HG02763 (cell line): ENCODE results near the gene AHCYL2.
"Not testable (repeated sequence)": the region's sequence is repeated elsewhere in the genome, so short reads cannot be mapped to it uniquely, and the experiment has no call there.

ENCODE experiments used
- ATAC-seq: cut with Tn5 transposase; IDR thresholded peaks from one replicate; pipeline ENCODE4 v1.9.1; 2021; ENCODE audit warnings: mild to moderate bottlenecking, moderate library complexity; ENCODE audit not compliant: unreplicated experiment

The AHCYL2 gene

GRCh38 chr7:129208667-129209066 is 16.2 kb upstream of the AHCYL2 start:
- ATAC-seq = no peak

GRCh38 chr7:129209067-129209926 is 15.5 kb upstream of the AHCYL2 start:
- ATAC-seq = no peak

GRCh38 chr7:129210256-129210988 is 14.4 kb upstream of the AHCYL2 start:
- no peak for ATAC-seq

- no peak for ATAC-seq
Measured at GRCh38 chr7:129210989-129211312, 13.9 kb upstream of the AHCYL2 start.

- ATAC-seq = no peak
Measured at GRCh38 chr7:129212126-129212525, 12.7 kb upstream of the AHCYL2 start.

- no peak for ATAC-seq
Measured at GRCh38 chr7:129212596-129212995, 12.2 kb upstream of the AHCYL2 start.

- ATAC-seq = no peak
Measured at GRCh38 chr7:129213828-129214227, 11.0 kb upstream of the AHCYL2 start.

- ATAC-seq = not testable (repeated sequence)
Measured at GRCh38 chr7:129215691-129216090, 9.1 kb upstream of the AHCYL2 start.

- not testable (repeated sequence) for ATAC-seq
Measured at GRCh38 chr7:129216101-129216715, 8.6 kb upstream of the AHCYL2 start.

GRCh38 chr7:129216821-129217416 is 7.9 kb upstream of the AHCYL2 start:
- not testable (repeated sequence) for ATAC-seq

GRCh38 chr7:129218514-129219062 is 6.2 kb upstream of the AHCYL2 start:
- ATAC-seq = no peak

- not testable (repeated sequence) for ATAC-seq
Measured at GRCh38 chr7:129219166-129219565, 5.7 kb upstream of the AHCYL2 start.

GRCh38 chr7:129222064-129222463 is 2.8 kb upstream of the AHCYL2 start:
- no peak for ATAC-seq

GRCh38 chr7:129225206-129225930 is 538 bp downstream of the AHCYL2 start:
- ATAC-seq = peak; percentile 28

- ATAC-seq = no peak
Measured at GRCh38 chr7:129225931-129226572, 1.2 kb downstream of the AHCYL2 start.

- no peak for ATAC-seq
Measured at GRCh38 chr7:129227646-129228578, 3.1 kb downstream of the AHCYL2 start.

- ATAC-seq = no peak
Measured at GRCh38 chr7:129228633-129229032, 3.8 kb downstream of the AHCYL2 start.

GRCh38 chr7:129231666-129232065 is 6.8 kb downstream of the AHCYL2 start:
- ATAC-seq = no peak

GRCh38 chr7:129238546-129238945 is 13.7 kb downstream of the AHCYL2 start:
- no peak for ATAC-seq
